Peyer's patch (tissue), 4 donors: ENCODE data around the gene MAGEB3. TPM values are rescaled to one million over a fixed set of nuclear protein-coding genes. Genes with fewer than 3 reads are reported as not detected.

ENCODE experiments used
- DNase-seq, 3 donors: peaks; one replicate each; pipeline ENCODE4 v3.0.0-alpha.2; 2017 to 2019
- H3K27ac ChIP-seq, 4 donors: fragments of 200-600 bp; sonication (generic); one replicate each; pipeline ENCODE4 v1.5.1; 2016 to 2019
- H3K27me3 ChIP-seq, 2 donors: fragments of 200-600 bp; sonication (generic); one replicate each; pipeline ENCODE4 v1.5.1; 2019
- H3K36me3 ChIP-seq, 3 donors: fragments of 200-600 bp; sonication (generic); one replicate each; pipeline ENCODE4 v1.5.1; 2016 to 2019
- H3K4me1 ChIP-seq, 4 donors: fragments of 200-600 bp; sonication (generic); one replicate each; pipeline ENCODE4 v1.5.1; 2016 to 2019
- H3K4me3 ChIP-seq, 4 donors: fragments of 200-600 bp; sonication (generic); 1 replicate in 3 of 4; 2 replicates in 1 of 4; pipeline ENCODE4 v1.5.1; 2016 to 2019; ENCODE audit warnings: mild to moderate bottlenecking in 1 of 4
- H3K9me3 ChIP-seq, 4 donors: fragments of 200-600 bp; sonication (generic); one replicate each; pipeline ENCODE4 v1.5.1; 2016 to 2019; ENCODE audit warnings: mild to moderate bottlenecking in 1 of 4
- CTCF ChIP-seq, 6 experiments: fragments of 450-650 bp in 4 of 6; fragments of 200-600 bp in 2 of 6; sonication (generic) in 1 of 6; IDR thresholded peaks; one replicate each; pipeline ENCODE4 v1.5.1; 2017 to 2019; ENCODE audit warnings: antibody characterized with exemption in 6 of 6, mild to moderate bottlenecking in 3 of 6, moderate library complexity in 1 of 6
- POLR2A ChIP-seq, 2 donors: fragments of 450-650 bp; IDR thresholded peaks; one replicate each; pipeline ENCODE4 v1.5.1; 2017; ENCODE audit warnings: antibody characterized with exemption in 2 of 2, mild to moderate bottlenecking in 2 of 2, moderate library complexity in 2 of 2
- total RNA-seq, 4 donors: library from RNA; depleted of rRNA; stranded (reverse); fragments of >200 nt; gene quantifications; one replicate each; pipeline ENCODE4 v1.1.0, GENCODE V29; 2016

Gene MAGEB3
- total RNA-seq, 4 donors from 2014 or later, result not detected

- no peak for TF ChIP-seq POLR2A (IDR thresholded peaks at IDR 0.05)
- TF ChIP-seq CTCF (IDR thresholded peaks at IDR 0.05), result no peak
- H3K27ac ChIP-seq, result no peak overlapping the region
These were observed 1.9 kb upstream of the MAGEB3 start for GRCh38 chrX:30228526-30228925.

GRCh38 chrX:30241724-30242415, 11.4 kb downstream of the MAGEB3 start, which contains the start of gene MAGEB4:
Gene MAGEB4 (plus strand): TSS chrX:30242000. CDS start chrX:30242136, 136 bp downstream.
- no peak for DNase-seq
- H3K4me3 ChIP-seq, result no peak within 1 kb of the TSS
- no peaks in the 10 kb centered on the region for H3K36me3 ChIP-seq
- H3K9me3 ChIP-seq, result no peaks in the 10 kb centered on the region
- H3K27ac ChIP-seq, result no peak within 1 kb of the TSS
- no peaks in the 10 kb centered on the region for H3K27me3 ChIP-seq
- TF ChIP-seq POLR2A (IDR thresholded peaks at IDR 0.05), result no peak
- no peak for TF ChIP-seq CTCF (IDR thresholded peaks at IDR 0.05)
- H3K4me1 ChIP-seq, result no peaks in the 10 kb centered on the region

More at GRCh38 chrX:30228526-30228925, 1.9 kb upstream of the MAGEB3 start:
- no peaks in the 10 kb centered on the region for H3K9me3 ChIP-seq
- H3K27me3 ChIP-seq, result no peaks in the 10 kb centered on the region
- no peak overlapping the region for H3K4me3 ChIP-seq
- no peaks in the 10 kb centered on the region for H3K4me1 ChIP-seq
- no peak for DNase-seq
- no peaks in the 10 kb centered on the region for H3K36me3 ChIP-seq

- H3K4me3 ChIP-seq, result no peak within 1 kb of the TSS
- no peak for TF ChIP-seq POLR2A (IDR thresholded peaks at IDR 0.05)
- TF ChIP-seq CTCF (IDR thresholded peaks at IDR 0.05), result no peak
- no peaks in the 10 kb centered on the region for H3K27me3 ChIP-seq
- no peaks in the 10 kb centered on the region for H3K9me3 ChIP-seq
- no peak for DNase-seq
- no peaks in the 10 kb centered on the region for H3K4me1 ChIP-seq
- H3K36me3 ChIP-seq, result no peaks in the 10 kb centered on the region
- no peak within 1 kb of the TSS for H3K27ac ChIP-seq
These were observed 16.5 kb downstream of the MAGEB3 start, which contains the start of gene MAGEB1 for GRCh38 chrX:30246769-30247489. Gene MAGEB1 (plus strand): TSS chrX:30247146. CDS start chrX:30250494, 3,348 bp downstream.

DNA sequence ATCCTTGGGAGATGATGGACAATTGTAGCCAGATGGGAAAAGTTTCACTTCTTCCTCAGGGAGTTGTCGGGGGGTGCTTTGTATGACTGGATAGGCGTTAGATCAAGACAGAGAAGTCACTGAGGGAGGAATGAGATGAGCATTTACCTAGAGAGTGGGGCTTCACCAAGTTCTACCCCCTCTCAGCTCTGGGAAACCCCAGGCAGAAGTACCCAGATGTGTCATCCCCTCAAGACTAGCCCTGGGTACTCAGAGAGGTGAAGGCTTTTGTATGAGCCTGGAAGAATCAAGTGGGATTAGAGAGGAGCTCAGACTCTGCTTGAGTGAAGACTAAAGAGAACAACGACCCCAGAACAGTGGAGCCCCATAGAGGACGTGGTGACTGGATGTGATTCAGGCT, 18.4 kb downstream of the MAGEB3 start:
- TF ChIP-seq CTCF (IDR thresholded peaks at IDR 0.05) (no peak), POLR2A (IDR thresholded peaks at IDR 0.05) (no peak)
- H3K36me3 ChIP-seq, result no peaks in the 10 kb centered on the region

GRCh38 chrX:30253257-30253656, 22.8 kb downstream of the MAGEB3 start:
- Histone ChIP-seq H3K36me3 (no peaks in the 10 kb centered on the region), H3K27ac (no peak overlapping the region), H3K4me1 (no peaks in the 10 kb centered on the region), H3K27me3 (no peaks in the 10 kb centered on the region), H3K9me3 (no peaks in the 10 kb centered on the region), H3K4me3 (no peak overlapping the region)
- no peak for TF ChIP-seq POLR2A (IDR thresholded peaks at IDR 0.05)
- no peak for TF ChIP-seq CTCF (IDR thresholded peaks at IDR 0.05)
- no peak for DNase-seq

More for the DNA sequence above, 18.4 kb downstream of the MAGEB3 start:
- no peaks in the 10 kb centered on the region for H3K27me3 ChIP-seq
- no peak overlapping the region for H3K4me3 ChIP-seq
- H3K9me3 ChIP-seq, result no peaks in the 10 kb centered on the region
- DNase-seq, result no peak
- no peak overlapping the region for H3K27ac ChIP-seq
- H3K4me1 ChIP-seq, result no peaks in the 10 kb centered on the region
